Measurements from ENCODE around the gene KCNJ6.
"Not testable (repeated sequence)": the region's sequence is repeated elsewhere in the genome, so short reads cannot be mapped to it uniquely, and the experiment has no call there.

Gene KCNJ6

GRCh38 chr21:37655611-37656300, 260.5 kb downstream of the KCNJ6 start:
- Mint-ChIP-seq H3K27me3 (ENCODE audit: low read depth) (peaks cover 3% of the 10 kb centered on the region), H3K4me3 (no peak overlapping the region), H3K36me3 (ENCODE audit: low read depth) (no peaks in the 10 kb centered on the region), H3K9me3 (no peaks in the 10 kb centered on the region), H3K4me1 (ENCODE audit: low read depth) (no peaks in the 10 kb centered on the region), H3K27ac (no peak overlapping the region)

- no peaks in the 10 kb centered on the region for H3K4me1 Mint-ChIP-seq (ENCODE audit: low read depth)
- H3K27me3 Mint-ChIP-seq (ENCODE audit: low read depth), result peaks cover 3% of the 10 kb centered on the region
- H3K9me3 Mint-ChIP-seq, result no peaks in the 10 kb centered on the region
- H3K4me3 Mint-ChIP-seq, result no peak overlapping the region
- no peaks in the 10 kb centered on the region for H3K36me3 Mint-ChIP-seq (ENCODE audit: low read depth)
- H3K27ac Mint-ChIP-seq, result no peak overlapping the region
Observed at GRCh38 chr21:37654596-37654995, 261.7 kb downstream of the KCNJ6 start.

GRCh38 chr21:37653201-37653600, 263.1 kb downstream of the KCNJ6 start:
- H3K27me3 Mint-ChIP-seq (ENCODE audit: low read depth), result no peaks in the 10 kb centered on the region
- no peaks in the 10 kb centered on the region for H3K36me3 Mint-ChIP-seq (ENCODE audit: low read depth)
- no peaks in the 10 kb centered on the region for H3K4me1 Mint-ChIP-seq (ENCODE audit: low read depth)
- no peaks in the 10 kb centered on the region for H3K9me3 Mint-ChIP-seq
- H3K4me3 Mint-ChIP-seq, result no peak overlapping the region
- no peak overlapping the region for H3K27ac Mint-ChIP-seq

GRCh38 chr21:37647781-37648180, 268.5 kb downstream of the KCNJ6 start:
- H3K9me3 Mint-ChIP-seq, result no peaks in the 10 kb centered on the region
- no peaks in the 10 kb centered on the region for H3K36me3 Mint-ChIP-seq (ENCODE audit: low read depth)
- no peaks in the 10 kb centered on the region for H3K27me3 Mint-ChIP-seq (ENCODE audit: low read depth)
- no peak overlapping the region for H3K4me3 Mint-ChIP-seq
- H3K27ac Mint-ChIP-seq, result no peak overlapping the region
- H3K4me1 Mint-ChIP-seq (ENCODE audit: low read depth), result no peaks in the 10 kb centered on the region

- H3K36me3 Mint-ChIP-seq (ENCODE audit: low read depth); H3K9me3 Mint-ChIP-seq; H3K27ac Mint-ChIP-seq; H3K27me3 Mint-ChIP-seq (ENCODE audit: low read depth); H3K4me1 Mint-ChIP-seq (ENCODE audit: low read depth); H3K4me3 Mint-ChIP-seq: not testable (repeated sequence)
Observed at GRCh38 chr21:37646761-37647160, 269.5 kb downstream of the KCNJ6 start.

- no peaks in the 10 kb centered on the region for H3K36me3 Mint-ChIP-seq (ENCODE audit: low read depth)
- H3K27ac Mint-ChIP-seq, result no peak overlapping the region
- H3K4me3 Mint-ChIP-seq, result no peak overlapping the region
- H3K9me3 Mint-ChIP-seq, result no peaks in the 10 kb centered on the region
- H3K4me1 Mint-ChIP-seq (ENCODE audit: low read depth), result no peaks in the 10 kb centered on the region
- H3K27me3 Mint-ChIP-seq (ENCODE audit: low read depth), result peaks cover 6% of the 10 kb centered on the region
Observed at GRCh38 chr21:37645848-37646247, 270.4 kb downstream of the KCNJ6 start.

GRCh38 chr21:37644636-37645035, 271.6 kb downstream of the KCNJ6 start:
- Mint-ChIP-seq H3K27ac (no peak overlapping the region), H3K36me3 (ENCODE audit: low read depth) (no peaks in the 10 kb centered on the region), H3K27me3 (ENCODE audit: low read depth) (peaks cover 14% of the 10 kb centered on the region), H3K4me3 (no peak overlapping the region), H3K4me1 (ENCODE audit: low read depth) (peaks cover 3% of the 10 kb centered on the region), H3K9me3 (no peaks in the 10 kb centered on the region)

- H3K27me3 Mint-ChIP-seq (ENCODE audit: low read depth), result peaks cover 17% of the 10 kb centered on the region
- not testable (repeated sequence) for H3K27ac Mint-ChIP-seq; H3K9me3 Mint-ChIP-seq; H3K36me3 Mint-ChIP-seq (ENCODE audit: low read depth); H3K4me3 Mint-ChIP-seq; H3K4me1 Mint-ChIP-seq (ENCODE audit: low read depth)
Observed at GRCh38 chr21:37643862-37644261, 272.4 kb downstream of the KCNJ6 start.

GRCh38 chr21:37642493-37642892, 273.8 kb downstream of the KCNJ6 start:
- H3K27me3 Mint-ChIP-seq (ENCODE audit: low read depth), result peaks cover 22% of the 10 kb centered on the region
- H3K4me1 Mint-ChIP-seq (ENCODE audit: low read depth), result peaks cover 4% of the 10 kb centered on the region
- H3K4me3 Mint-ChIP-seq, result no peak overlapping the region
- H3K9me3 Mint-ChIP-seq, result no peaks in the 10 kb centered on the region
- H3K36me3 Mint-ChIP-seq (ENCODE audit: low read depth), result no peaks in the 10 kb centered on the region
- no peak overlapping the region for H3K27ac Mint-ChIP-seq

- peaks cover 22% of the 10 kb centered on the region for H3K27me3 Mint-ChIP-seq (ENCODE audit: low read depth)
- no peaks in the 10 kb centered on the region for H3K36me3 Mint-ChIP-seq (ENCODE audit: low read depth)
- H3K9me3 Mint-ChIP-seq, result no peaks in the 10 kb centered on the region
- H3K27ac Mint-ChIP-seq, result no peak overlapping the region
- peaks cover 4% of the 10 kb centered on the region for H3K4me1 Mint-ChIP-seq (ENCODE audit: low read depth)
- no peak overlapping the region for H3K4me3 Mint-ChIP-seq
Observed at GRCh38 chr21:37639756-37640155, 276.5 kb downstream of the KCNJ6 start.

- Mint-ChIP-seq H3K27ac (no peak overlapping the region), H3K4me3 (no peak overlapping the region), H3K27me3 (ENCODE audit: low read depth) (peaks cover 41% of the 10 kb centered on the region), H3K4me1 (ENCODE audit: low read depth) (peaks cover 4% of the 10 kb centered on the region), H3K9me3 (no peaks in the 10 kb centered on the region), H3K36me3 (ENCODE audit: low read depth) (no peaks in the 10 kb centered on the region)
Observed at GRCh38 chr21:37636152-37636860, 280.0 kb downstream of the KCNJ6 start.

- no peak overlapping the region for H3K27ac Mint-ChIP-seq
- H3K27me3 Mint-ChIP-seq (ENCODE audit: low read depth), result peaks cover 38% of the 10 kb centered on the region
- no peaks in the 10 kb centered on the region for H3K36me3 Mint-ChIP-seq (ENCODE audit: low read depth)
- H3K9me3 Mint-ChIP-seq, result no peaks in the 10 kb centered on the region
- H3K4me3 Mint-ChIP-seq, result no peak overlapping the region
- H3K4me1 Mint-ChIP-seq (ENCODE audit: low read depth), result no peaks in the 10 kb centered on the region
Observed at GRCh38 chr21:37631319-37632117, 284.7 kb downstream of the KCNJ6 start.

- no peak overlapping the region for H3K4me3 Mint-ChIP-seq
- no peaks in the 10 kb centered on the region for H3K9me3 Mint-ChIP-seq
- no peak overlapping the region for H3K27ac Mint-ChIP-seq
- H3K36me3 Mint-ChIP-seq (ENCODE audit: low read depth), result no peaks in the 10 kb centered on the region
- H3K27me3 Mint-ChIP-seq (ENCODE audit: low read depth), result peaks cover 38% of the 10 kb centered on the region
- H3K4me1 Mint-ChIP-seq (ENCODE audit: low read depth), result no peaks in the 10 kb centered on the region
Observed at GRCh38 chr21:37630872-37631271, 285.4 kb downstream of the KCNJ6 start.

- Mint-ChIP-seq H3K36me3 (ENCODE audit: low read depth) (no peaks in the 10 kb centered on the region), H3K4me1 (ENCODE audit: low read depth) (no peaks in the 10 kb centered on the region), H3K9me3 (no peaks in the 10 kb centered on the region), H3K4me3 (no peak overlapping the region), H3K27me3 (ENCODE audit: low read depth) (peaks cover 37% of the 10 kb centered on the region), H3K27ac (no peak overlapping the region)
Observed at GRCh38 chr21:37628362-37628761, 287.9 kb downstream of the KCNJ6 start.

GRCh38 chr21:37627561-37627960, 288.7 kb downstream of the KCNJ6 start:
- H3K27me3 Mint-ChIP-seq (ENCODE audit: low read depth), result peaks cover 34% of the 10 kb centered on the region

More at GRCh38 chr21:37627561-37627960, 288.7 kb downstream of the KCNJ6 start:
- no peaks in the 10 kb centered on the region for H3K36me3 Mint-ChIP-seq (ENCODE audit: low read depth)
- no peak overlapping the region for H3K4me3 Mint-ChIP-seq
- no peaks in the 10 kb centered on the region for H3K4me1 Mint-ChIP-seq (ENCODE audit: low read depth)
- H3K9me3 Mint-ChIP-seq, result no peaks in the 10 kb centered on the region
- no peak overlapping the region for H3K27ac Mint-ChIP-seq

Measured in T-helper 1 cell treated with Interleukin-12 subunit alpha and Interleukin-12 subunit beta and Interleukin-4 antibody, amounts not matched to agents 30 μg/mL and 1 μg/mL, for 36 hours (primary cell).